Activated naive CD4-positive, alpha-beta T cell treated with Interleukin-2 at 50 U/mL for 16 hours (primary cell): ENCODE results near the gene TPSG1.
"Not testable (repeated sequence)": the region's sequence is repeated elsewhere in the genome, so short reads cannot be mapped to it uniquely, and the experiment has no call there.

Experiments used
- DNase-seq: peaks from one replicate; pipeline ENCODE4 v3.0.0-alpha.2; 2020

Gene TPSG1

DNA sequence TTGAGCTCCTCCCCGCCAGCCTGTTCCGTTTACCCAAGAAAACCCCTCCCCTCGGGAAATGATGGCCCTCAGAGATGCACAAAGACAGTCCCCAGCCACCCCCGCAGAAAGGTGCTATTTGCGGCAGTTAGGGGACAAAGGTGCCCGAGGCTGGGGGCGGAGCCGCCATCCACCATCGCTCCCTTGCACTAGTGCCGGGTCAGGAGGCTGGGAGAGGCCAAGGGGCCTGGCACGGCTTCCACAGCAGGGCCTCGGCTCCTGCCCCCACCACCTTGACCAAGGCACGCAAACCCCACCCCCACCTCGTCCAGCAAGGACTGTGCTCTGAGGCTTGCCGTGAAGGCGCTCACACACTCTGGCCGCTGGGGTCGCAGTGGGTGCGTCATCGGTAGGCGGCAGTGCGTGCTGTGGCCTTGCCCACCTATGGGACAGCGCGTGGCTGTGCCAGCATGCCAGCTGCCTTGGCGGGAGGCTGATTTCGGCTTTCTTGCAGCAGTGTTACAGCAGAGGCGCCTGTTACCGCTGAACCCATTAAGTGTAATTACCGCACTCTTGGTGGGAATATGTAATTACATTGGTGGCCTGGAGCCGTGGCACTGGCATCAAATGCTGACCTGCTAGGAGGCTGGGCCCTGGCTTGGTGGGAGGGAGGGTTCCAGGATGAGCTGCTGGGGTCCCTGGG is 31.8 kb downstream of the TPSG1 start:
- DNase-seq: no peak

DNA sequence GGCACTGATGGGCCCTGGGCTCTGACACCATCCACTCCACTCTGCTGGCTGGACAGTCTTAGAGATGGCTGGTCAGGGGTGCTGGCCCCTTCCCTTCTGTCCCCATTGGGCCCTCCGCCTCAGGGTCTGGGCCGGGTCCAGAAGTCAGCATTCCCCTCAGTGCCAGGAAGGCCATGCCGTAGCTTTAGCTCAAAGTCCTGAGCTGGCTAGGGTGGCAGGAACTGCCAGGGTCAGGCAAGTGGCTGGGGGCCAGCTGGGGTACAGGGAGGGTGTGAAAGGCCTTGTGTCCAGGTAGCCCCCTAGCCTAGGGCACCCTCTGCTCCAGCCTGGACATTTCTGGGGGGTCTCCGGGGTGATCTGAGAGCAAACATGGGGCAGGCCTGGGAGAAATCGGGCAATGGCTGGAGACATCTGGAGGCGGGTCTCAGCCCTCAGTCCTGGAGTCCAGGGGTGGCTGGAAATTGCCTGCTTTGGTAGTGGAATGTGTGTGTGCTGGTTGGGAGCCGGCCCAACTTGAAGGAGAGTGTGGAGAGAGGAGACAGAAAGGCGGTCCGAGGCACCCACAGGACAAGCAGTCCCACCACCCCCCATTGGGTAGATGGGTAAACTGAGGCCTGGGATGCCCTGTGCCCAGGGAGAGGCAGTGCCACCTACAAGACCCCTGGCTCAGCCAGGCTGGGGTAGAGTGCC is 32.5 kb downstream of the TPSG1 start:
- DNase-seq: no peak

DNA sequence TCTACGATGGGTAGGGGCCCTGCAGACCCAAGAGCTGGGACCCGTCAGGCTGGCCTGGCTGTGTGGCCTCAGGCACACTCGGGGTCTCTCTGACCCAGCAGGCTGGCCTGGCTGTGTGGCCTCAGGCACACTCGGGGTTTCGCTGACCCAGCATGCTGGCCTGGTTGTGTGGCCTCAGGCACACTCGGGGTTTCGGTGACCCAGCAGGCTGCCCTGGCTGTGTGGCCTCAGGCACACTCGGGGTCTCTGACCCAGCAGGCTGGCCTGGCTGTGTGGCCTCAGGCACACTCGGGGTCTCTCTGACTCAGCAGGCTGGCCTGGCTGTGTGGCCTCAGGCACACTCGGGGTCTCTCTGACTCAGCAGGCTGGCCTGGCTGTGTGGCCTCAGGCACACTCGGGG is 34.3 kb downstream of the TPSG1 start:
- DNase-seq: not testable (repeated sequence)

DNA sequence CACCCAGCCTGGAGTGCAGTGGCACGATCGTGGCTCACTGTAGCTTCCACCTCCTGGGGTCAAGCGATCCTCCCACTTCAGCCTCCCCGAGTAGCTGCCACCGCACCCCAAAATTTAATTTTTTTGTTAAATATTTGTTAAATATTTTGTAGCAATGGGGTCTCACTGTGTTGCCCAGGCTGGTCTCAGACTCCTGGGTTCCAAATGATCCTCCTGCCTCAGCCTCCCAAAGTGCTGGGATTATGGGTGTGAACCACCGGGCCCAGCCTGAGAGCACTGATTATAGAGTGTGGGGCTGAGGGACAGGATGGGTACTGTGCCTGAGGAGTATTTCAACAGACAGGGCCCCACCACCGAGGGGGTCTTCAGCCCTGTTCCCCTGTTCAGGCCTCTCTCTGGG is 35.6 kb downstream of the TPSG1 start:
- no peak for DNase-seq

DNA sequence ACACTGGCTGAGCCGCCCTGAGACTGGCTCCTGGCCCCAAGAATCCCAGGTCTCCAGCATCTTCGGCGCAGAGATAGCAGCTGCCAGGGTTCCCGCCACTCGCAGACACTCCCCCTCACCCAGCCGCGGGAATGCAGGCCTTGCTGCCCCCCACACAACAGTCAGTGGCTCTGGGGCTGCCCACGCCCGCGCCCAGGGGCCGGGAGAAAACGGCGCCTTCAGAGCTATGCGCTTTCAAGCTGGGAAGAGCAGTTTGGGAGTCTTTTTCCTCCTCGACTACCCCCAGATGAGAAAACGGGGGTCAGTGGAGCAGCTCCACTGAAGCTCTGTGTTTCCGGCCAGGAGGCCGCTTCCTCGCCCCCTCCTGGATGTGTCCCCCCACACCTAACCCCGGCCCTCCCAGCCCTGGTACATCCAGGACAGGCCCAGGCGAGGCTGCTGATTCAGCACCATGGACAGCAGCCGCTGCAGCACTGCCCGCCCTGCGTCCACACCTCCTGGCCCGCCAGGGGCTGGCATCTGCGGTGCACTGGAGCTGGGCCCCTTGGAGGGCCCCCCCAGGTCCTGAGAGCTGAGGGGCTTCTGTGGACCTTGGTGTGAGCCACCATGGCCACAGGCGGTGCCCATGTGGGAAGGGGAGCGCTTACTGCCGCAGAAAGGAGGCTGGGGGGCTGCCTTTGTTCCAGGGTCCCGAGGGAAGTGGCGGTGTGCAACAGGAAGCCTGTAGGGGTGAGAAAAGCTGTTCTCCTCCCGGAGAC is 36.5 kb downstream of the TPSG1 start:
- peak; percentile 39 for DNase-seq

DNA sequence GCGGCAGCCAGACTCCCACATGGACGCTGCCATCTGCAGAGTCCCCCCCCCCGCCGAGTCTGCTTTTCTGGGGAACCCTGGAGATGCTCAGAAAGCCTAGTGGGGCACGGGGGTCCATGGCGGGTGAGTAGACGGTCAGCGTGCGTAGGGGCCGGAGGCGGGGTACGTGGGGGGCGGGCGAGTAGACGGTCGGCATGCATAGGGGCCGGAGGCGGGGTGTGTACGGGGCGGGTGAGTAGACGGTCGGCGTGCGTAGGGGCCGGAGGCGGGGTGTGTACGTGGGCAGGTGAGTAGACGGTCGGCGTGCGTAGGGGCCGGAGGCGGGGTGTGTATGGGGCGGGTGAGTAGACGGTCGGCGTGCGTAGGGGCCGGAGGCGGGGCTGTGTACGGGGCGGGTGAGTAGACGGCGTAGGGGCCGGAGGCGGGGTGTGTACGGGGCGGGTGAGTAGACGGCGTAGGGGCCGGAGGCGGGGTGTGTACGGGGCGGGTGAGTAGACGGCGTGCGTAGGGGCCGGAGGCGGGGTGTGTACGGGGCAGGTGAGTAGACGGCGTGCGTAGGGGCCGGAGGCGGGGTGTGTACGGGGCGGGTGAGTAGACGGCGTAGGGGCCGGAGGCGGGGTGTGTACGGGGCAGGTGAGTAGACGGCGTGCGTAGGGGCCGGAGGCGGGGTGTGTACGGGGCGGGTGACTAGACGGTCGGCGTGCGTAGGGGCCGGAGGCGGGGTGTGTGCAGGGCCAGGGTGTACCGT is 39.4 kb downstream of the TPSG1 start:
- DNase-seq: not testable (repeated sequence)

DNA sequence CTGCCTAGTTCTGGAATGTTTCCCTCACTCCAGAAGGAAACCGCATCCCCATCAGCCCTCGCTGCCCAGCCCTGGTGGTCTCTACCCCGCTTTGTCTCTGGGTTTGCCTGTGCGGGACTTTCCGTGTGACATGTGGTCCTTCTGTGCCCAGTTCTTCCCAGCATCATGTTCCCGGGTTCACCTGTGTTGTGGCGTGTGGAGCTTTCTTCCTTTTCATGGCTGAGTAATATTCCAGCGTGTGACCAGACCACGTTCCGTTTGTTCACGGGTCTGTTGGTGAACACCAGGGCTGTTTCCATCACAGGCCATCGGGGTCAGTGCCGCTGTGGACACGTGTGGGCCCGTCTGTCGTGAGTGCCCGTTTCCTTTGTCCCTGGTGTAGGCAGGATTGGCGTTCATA is 40.1 kb downstream of the TPSG1 start:
- DNase-seq: no peak

DNA sequence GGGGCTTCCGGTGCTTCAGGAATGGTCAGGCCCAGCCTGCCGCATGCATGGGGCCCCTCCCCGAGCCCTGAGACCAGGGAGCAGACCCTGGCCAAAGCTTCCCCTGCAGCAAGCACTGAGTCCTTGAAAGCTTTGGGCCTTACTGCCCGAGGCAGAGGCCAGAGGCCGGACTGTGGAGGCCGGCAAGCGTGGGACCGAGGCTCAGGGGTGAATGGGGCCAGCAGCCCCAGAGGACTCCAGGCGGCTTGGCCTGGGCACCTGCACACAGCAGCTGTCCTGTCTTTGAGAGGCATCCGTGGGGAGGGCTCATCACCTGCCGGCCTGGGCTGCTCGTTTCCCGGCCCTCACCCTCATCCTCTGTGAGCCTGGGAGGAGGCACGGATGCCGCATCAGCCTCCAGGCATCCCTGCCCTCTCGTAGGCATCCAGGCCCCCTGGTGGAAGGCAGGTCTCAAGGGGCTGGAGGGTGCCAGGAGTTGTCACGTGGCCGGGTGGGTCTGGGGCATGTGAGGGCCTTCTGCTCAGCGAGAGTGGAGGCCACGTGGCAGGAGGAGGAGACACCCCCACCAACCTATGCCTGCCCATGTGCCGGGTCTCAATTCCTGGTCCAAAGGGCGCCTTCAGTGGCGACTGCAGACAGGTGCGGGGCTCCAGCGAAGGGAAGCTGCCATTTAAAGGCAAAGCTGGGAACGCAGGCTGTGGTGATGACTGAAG is 40.8 kb downstream of the TPSG1 start:
- no peak for DNase-seq

DNA sequence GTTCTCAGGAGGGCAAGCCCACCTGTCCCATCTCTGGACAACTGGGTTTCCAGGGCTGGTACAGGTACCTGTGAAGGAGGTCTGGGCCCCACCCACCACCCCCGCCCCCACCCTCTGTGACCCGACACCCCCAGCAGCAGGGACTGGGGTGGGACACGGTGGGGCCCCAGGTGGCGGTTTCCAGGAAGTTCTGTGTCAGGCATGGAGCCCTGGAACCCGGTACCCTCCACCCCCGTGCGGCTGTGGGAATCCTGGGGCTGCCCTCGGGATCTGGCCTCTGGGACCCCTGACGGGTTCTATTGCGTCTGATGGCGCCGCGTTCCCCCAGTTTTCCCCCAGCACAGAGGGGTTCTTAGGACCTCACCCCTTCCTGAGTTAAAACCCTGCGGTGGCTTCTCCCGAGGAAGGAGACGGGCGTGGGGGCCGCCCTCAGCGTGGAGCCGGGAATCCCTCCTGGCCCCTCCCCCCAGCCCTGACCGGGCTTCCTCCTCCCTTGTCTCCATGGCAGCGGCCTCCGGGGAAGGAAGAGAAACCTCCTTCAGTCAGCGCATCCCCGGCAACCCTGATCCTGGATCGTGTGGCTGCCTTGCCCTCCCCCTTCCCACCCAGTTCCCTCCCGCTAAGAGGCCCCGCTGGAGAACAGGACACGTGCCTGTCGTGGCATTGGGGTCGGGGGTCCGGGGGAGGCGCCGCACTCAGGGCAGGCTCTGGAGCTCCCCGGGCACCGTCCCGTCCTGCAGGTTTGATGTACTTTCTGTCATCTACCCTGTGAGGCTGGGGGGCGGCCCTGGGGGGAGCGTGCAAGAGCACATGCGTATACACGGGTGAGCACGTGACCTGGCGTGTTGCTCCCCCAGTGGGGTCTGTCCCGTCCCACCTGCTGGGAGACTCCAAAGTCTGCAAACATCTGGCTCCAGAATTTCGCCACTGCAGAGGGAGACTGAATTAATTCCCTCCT is 41.8 kb downstream of the TPSG1 start:
- DNase-seq: no peak

DNA sequence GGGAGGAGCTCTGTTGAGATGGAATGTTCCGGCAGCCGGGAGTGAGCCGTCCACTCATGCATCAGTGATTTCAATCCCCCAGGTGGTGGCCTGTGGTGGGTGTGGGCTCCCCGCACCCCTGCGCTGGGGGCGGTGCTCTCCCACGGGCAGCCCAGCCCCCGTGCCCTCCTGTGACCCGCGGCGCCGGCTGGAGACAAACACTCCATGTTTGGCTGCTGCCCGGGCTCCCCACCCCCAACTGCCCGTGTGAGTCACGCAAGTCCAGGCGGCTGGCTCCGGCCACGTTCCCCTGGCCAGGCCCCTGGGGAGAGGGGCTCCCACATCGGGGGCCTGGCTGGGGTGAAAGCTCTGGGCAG is 42.8 kb downstream of the TPSG1 start:
- no peak for DNase-seq

DNA sequence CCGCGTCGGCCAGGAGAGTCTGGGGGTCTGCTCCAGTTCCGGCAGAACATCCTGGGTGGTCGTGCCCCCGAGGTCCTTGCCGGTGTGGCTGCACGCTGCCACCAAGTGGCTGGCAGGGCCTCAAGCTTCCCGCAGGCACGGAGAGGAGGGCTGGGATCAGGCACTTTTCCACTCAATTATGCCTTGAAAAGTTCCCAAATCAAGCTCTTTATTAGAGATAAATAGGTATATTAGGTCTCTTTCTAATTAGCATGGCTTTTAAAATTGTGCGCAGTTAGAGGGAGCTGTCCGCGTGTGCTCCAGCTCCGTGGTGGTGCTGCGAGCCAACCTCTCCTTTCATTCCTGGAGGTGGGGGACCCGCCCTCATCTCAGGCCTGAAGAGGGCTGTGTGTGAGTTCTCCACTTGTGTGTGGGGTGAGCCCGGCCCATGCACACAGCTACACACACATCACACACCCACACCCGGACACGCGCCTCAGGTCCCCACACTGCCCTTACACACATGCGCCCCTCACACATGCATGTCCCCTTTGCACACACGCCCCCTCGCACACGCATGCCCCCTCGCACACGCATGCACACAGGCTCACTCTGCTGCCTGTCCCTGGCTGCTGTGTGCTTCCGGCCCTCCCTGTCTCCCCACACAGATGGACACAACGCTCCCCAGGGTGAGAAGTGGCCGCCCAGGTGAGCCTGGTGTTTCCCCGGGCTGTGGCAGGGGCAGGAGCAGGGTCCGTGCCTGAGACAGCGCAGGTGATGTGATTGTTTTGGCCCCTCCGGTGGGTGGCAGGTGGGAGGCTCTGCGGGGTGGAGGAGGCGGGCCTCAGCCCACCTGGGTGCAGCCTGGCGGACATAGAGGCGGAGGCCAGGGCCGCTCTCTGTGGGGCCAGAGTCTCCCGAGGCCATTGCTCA is 43.4 kb downstream of the TPSG1 start:
- DNase-seq: no peak

DNA sequence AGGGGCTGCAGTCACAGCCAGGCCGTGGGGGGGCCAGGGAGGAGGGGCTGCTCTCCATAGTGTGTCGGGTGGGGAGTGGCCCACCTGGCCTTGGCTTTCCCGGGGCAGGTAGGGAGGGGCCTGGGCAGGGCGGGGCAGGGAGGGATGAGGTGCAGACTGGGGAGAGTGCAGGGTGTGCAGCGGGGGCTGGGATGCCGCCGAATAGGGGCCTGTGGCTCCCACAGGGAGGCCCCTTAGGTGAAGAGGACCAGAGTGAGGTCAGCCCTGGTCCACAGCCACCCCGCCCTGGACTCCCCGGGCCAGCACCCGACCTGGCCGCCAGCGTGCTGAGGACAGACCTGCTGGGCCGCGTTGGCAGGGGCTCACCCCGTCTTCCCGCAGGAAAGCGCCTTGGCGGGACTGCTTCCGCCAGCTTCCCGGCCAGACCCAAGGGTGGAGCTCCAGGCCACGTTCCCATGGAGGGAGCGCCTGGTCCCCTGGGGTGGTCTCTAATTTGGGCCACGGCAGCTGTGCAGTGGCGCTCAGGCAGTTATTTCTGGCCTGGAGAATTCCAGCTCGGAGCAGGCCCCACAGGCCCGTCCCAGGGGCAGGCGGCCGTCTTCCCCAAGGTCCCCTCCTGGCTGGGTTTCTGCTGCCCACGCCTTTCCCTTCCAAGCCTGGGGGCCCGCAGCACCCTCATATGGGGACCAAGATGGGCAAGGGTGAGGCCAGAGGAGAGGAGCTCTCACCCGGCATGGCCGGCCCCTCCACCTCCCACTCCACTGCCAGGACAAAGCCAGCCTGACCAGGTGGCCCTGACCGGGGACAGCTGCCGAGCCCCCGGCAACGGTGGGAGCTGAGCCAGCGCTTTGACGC is 44.3 kb downstream of the TPSG1 start:
- DNase-seq: no peak

DNA sequence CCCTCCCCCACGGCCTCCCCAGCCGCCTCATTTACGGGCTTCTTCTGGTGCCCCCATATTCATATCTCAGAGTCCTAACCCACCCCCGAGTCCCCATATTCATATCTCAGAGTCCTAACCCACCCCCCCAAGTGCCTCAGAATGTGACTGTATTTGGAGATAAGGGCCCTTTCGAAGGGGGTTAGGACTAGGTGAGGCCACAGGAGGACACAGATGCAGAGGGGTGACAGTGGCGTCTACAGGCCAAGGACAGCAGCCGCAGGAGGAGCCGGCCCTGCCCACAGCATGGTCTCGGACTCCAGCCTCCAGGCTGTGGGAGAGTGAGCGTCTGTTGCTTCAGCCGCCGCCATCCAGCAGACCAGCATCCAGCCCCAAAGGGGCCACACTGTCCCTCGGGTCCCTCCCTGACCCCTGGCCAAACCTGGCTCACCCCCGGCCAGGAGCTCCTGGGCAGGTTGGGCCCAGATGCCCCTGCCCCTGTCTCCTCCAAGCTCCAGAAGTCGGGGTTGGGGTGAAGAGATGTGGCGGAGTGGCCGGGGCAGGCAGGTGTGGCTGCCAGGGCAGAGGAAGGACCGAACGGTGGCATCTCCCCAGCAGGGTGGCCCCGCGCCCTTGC is 46.7 kb downstream of the TPSG1 start:
- DNase-seq: no peak

DNA sequence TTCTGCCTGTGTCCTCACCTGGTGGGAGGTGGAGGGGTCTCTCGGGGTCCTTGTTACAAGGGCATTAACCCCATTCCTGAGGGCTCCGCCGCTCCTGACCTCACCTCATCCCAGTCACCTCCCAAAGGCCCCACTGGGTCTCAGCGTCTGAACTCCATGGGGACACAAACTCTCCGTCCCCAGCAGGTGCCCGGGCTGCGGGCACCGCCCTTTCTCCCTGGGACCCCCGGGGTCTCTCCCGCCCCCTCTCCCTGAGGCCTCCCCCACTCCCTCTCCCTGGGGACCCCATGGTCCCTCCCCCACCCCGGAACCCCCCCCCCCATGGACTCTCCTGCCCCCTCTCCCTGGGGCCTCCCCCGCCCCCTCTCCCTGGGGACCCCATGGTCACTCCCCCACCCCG is 47.3 kb downstream of the TPSG1 start:
- DNase-seq: no peak

DNA sequence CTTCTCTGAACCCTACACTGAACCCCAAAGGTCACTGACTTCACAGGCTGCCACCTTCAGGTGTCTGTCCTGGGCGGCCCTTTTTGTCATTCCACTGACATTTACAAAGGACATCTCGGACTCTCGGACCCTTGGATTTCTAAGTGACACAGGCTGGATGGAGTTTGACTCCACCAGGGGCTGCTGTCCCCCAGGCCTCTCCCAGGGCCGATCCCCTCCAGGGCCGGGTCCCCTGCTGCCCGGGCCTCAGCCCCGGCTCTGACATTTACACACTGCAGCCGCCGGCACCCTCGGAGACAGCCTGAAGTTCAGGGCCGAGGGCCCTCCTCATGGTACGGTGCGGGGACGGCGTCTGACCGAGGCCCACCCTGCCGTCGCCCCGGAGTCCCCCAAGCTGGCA is 48.0 kb downstream of the TPSG1 start:
- no peak for DNase-seq

DNA sequence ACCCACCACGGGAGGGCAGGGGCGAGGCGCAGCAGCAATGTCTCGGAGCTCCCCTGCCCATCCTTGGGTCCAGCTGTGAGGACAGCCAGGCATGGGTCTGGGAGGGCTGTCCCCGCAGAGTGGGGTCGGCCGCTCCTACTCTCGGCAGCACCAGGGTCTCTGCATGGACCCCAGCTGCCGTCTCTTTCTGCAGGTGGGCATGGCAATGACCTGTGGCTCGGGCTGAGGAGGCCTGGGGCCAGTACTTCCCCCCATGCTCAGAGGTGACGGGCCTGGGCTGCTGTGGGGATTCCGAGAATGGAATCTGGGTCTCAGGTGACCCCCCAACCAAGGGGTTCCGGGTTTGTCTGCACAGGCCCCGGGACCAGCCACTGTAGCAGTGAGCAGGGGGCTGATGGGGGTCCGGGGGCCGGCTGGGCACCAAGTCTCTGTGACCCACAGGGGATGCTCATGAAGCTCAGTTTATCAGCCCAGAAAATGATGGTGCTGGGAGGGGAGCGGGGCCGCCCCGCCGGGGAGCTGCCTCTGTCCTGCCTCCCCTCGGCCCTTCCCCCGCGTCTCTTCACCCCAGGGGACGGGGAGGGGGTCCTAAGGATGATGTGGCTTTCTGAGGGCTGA is 48.7 kb downstream of the TPSG1 start:
- DNase-seq: no peak

DNA sequence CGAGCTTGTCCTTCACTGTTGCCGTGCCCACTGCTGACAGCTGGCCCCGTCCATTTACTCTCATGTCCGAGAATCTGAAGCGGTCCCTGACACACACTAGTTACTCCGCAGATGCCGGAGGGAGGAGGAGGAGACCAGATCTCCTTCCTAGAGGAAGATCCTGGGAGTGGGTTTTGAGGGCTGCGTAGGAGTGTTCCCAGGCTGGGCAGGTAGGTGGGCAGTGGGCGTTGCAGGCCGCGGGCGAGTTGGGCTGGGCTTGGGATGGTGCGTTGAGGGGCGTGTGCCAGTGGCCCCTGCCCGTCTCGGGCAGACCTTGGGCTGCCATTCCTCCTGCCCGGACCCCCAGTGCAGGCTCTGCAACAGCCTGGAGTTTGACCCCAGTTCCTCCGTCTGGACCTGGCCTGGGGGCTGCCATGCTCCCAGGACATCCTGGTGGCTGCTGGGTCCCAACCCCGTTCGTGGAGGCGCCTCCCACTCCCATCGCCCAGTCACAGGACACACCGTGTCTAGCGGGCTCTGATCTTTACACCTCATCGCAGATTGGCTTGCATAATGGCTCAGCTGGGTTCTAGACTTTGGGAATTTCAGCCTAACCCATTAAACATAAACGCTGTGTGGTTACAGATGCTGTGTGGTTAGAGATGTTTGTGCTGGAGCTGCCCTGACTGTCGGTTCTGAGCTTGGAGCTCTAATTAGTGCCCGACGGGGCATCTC is 49.3 kb downstream of the TPSG1 start:
- no peak for DNase-seq
